NCI-H1048 (cell line): Measurements from ENCODE around the gene PRPF31.
"Not testable (repeated sequence)": the region's sequence is repeated elsewhere in the genome, so short reads cannot be mapped to it uniquely, and the experiment has no call there.

Experiments
- DNase-seq: peaks from one replicate; lab custom pipeline; 2025; lab: John Stamatoyannopoulos, UW

The PRPF31 gene, protein sequence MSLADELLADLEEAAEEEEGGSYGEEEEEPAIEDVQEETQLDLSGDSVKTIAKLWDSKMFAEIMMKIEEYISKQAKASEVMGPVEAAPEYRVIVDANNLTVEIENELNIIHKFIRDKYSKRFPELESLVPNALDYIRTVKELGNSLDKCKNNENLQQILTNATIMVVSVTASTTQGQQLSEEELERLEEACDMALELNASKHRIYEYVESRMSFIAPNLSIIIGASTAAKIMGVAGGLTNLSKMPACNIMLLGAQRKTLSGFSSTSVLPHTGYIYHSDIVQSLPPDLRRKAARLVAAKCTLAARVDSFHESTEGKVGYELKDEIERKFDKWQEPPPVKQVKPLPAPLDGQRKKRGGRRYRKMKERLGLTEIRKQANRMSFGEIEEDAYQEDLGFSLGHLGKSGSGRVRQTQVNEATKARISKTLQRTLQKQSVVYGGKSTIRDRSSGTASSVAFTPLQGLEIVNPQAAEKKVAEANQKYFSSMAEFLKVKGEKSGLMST

DNA sequence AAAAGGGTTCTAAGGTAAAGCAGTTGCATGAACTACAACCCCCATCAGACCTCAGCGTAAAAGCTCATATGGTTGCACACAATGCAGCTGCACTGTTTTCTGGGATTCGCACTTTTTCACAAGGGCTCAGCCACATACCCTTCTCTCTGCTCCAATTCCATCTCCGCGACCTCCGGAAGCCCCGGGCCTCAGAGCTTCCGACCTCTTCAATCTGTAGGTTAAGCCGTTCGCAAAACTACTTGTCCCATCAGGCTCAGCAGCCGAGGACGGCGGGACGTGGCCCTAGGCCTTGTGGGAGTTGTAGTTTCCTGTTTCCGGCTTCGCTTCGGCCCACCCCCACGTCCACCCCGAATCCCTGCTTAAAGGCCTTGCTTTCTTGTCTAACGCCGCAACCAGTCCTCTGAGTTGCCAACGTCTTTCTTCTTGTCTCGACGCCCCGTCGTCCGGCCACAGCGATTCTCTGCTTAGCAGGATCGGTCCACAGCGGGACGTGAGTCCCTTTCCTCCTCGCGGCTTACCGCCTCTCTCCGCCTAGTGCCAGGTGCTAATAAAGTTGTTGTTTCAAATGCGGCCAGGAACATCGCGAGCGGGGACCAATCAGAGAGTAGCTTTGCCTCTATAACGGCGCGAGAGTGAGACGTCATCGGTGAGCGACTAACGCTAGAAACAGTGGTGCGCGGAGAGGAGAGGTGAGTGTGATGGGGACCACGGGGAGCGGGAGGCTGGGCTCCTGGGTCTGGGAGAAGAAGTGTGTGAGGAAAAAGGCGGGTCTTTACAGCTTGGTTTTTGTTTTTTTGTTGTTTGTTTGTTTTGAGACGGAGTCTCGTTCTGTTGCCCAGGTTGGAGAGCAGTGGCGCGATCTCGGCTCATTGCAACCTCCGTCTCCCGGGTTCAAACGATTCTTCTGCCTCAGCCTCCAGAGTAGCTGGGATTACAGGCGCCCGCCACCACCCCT lies at the start of gene PRPF31, which contains the start of gene TFPT:
Gene PRPF31 (plus strand): TSS at position 646 of the 955 bp plus-strand sequence. CDS start 2,525 bp downstream, outside the sequence.
Gene TFPT (minus strand): TSS at position 549 of the 955 bp plus-strand sequence. CDS start 388 bp downstream, at position 161.
- peak; percentile 78 for DNase-seq

DNA sequence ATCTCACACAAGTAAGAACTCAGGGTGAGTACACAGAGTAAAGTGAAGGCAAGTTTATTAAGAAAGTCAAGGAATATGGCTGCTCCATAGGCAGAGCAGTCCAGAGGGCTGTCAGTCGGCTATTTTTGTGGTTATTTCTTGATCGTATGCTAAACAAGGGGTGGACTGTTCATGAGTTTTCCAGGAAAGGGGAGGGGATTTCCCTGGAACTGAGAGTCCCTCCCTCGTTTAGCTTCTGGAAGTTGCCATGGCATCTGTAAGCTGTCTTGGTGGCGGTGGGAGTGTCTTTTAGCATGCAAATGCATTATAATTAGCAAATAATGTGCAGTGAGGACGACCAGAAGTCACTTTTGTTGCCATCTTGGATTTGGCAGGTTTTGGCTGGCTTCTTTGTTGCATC lies 46.1 kb upstream of the PRPF31 start:
- DNase-seq = no peak

- no peak for DNase-seq
Measured at GRCh38 chr19:54073829-54074228, 41.7 kb upstream of the PRPF31 start.

- DNase-seq = no peak
Measured at GRCh38 chr19:54074851-54075250, 40.7 kb upstream of the PRPF31 start.

DNA sequence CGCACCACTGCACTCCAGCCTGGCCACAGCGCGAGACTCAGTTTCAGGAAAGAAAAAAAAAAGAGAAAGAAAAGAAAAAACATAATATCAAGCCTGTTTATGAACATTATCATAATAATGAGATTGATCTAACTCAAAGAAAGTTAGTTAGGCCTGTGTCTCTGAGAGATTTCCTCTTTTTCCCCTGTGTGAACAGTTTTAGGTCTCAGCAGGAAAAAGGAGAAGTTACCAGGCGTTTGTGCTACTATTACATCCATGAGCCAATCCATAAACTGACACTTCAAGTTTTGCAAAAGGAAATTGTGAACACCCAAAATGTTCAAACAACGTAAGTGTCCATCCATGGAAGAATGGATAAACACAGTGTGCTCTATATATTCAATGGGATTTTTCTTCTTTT lies 38.2 kb upstream of the PRPF31 start:
- no peak for DNase-seq

DNA sequence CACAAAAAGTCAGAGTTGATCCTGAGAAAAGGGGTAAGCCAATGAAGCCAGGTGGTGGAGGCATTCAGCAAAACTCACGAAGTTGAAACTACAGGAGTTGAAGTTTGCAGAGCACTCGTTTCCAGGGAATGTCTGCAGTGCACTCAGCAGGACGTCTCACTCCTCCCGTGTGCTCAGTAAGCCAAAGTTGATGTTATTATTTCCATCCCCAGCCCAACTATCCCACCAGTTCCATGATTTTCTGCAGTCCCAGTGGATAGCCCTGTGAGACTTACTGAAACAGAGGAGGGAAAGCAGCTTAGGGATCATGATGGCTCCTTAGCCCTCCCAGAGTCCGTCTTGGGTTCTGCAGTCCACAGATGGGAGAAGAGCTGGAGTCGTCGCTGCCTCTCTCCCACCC lies 34.5 kb upstream of the PRPF31 start, which contains the start of gene TARM1:
Gene TARM1 (minus strand): TSS at position 334 of the 400 bp plus-strand sequence. CDS start 25 bp downstream, at position 309.
- DNase-seq = no peak

DNA sequence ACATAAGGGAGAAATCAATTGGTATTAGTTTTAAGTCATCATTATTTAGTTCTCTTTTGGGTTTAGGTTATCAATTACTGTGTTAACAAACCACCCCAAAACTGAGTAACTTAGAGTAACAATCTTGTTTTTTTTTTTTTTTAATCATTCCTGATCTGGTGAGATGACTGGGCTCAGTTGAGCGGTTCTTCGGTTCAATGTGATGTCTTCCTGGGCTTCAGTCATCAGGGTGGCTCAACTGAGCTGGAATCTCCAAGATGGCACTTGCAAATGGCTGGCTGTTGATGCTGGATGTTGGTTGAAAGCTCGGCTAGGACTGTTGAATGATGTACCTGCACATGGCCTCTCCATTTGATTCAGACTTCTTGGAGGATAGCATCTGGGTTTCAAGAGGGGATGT lies 31.1 kb upstream of the PRPF31 start:
- DNase-seq = no peak

- no peak for DNase-seq
Measured at GRCh38 chr19:54094426-54095000, 21.0 kb upstream of the PRPF31 start.

- DNase-seq = no peak
Measured at GRCh38 chr19:54095136-54095858, 20.3 kb upstream of the PRPF31 start.

GRCh38 chr19:54095859-54096616 lies 19.5 kb upstream of the PRPF31 start:
- not testable (repeated sequence) for DNase-seq

DNA sequence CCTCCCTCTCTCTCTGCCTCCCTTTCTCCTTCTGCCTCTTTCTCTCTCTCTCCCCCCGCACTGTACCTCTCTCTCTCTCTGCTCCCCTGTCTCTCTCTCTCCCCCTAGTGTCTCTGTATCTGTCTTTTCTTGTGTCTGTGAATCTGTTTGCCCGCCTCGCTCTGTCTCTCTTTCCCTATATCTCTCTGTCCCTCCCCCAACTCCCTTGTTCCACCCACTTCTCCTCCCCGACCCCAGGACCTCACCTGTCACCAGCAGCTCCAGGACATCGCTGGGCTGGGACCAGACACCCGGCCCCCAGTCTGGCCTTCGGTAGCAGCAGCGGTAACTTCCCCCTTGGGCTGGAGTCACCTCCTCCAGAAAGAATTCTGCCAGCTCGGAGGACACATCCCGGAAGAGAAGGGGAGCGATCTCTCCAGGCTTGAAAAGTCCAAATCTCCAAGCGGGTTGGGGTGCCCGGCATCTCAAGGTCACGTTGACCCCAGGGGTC lies 18.9 kb upstream of the PRPF31 start:
- DNase-seq = no peak

- DNase-seq = no peak
Measured at GRCh38 chr19:54099190-54099902, 16.2 kb upstream of the PRPF31 start.

GRCh38 chr19:54099903-54100255 lies 15.7 kb upstream of the PRPF31 start:
- not testable (repeated sequence) for DNase-seq

GRCh38 chr19:54100561-54100960 lies 15.0 kb upstream of the PRPF31 start, which contains the start of gene OSCAR:
TSS of gene OSCAR (minus strand) at chr19:54100803. CDS start at chr19:54100792, 11 bp downstream.
- no peak for DNase-seq

GRCh38 chr19:54102421-54103169 lies 13.0 kb upstream of the PRPF31 start, which contains the start of gene NDUFA3:
TSS of gene NDUFA3 (plus strand) at chr19:54102855. CDS start at chr19:54102879, 24 bp downstream.
- DNase-seq = peak; percentile 90

GRCh38 chr19:54104998-54105715 lies 10.4 kb upstream of the PRPF31 start:
- DNase-seq = no peak

DNA sequence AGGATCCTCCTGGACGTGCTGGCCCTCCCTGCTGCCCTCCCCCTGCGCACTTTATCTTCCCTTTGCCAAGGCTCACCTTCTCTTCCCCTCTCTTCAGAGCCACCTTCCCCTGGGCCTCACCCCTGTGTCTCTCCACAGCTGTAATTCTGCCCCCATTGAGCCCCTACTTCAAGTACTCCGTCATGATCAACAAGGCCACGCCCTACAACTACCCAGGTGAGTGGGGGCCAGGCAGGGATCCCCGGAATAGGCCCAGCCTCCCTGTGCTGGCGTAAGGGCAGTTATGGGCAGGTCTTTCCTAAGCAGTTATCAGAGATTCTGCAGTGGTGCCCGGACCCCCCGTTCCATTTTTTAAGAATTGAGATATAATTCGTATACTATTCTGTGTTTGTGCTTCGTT lies 9.8 kb upstream of the PRPF31 start:
- no peak for DNase-seq

GRCh38 chr19:54106716-54107115 lies 8.8 kb upstream of the PRPF31 start:
- DNase-seq = no peak
